ENCODE measurements around the gene STAB1. TPM values are rescaled to one million over a fixed set of nuclear protein-coding genes. Genes with fewer than 3 reads are reported as not detected.
A peak's percentile ranks its signal among the peaks of the same experiment; 100 is the strongest.

STAB1 gene
- total RNA-seq = under 1 TPM; 0.08 to 0.10 TPM

DNA sequence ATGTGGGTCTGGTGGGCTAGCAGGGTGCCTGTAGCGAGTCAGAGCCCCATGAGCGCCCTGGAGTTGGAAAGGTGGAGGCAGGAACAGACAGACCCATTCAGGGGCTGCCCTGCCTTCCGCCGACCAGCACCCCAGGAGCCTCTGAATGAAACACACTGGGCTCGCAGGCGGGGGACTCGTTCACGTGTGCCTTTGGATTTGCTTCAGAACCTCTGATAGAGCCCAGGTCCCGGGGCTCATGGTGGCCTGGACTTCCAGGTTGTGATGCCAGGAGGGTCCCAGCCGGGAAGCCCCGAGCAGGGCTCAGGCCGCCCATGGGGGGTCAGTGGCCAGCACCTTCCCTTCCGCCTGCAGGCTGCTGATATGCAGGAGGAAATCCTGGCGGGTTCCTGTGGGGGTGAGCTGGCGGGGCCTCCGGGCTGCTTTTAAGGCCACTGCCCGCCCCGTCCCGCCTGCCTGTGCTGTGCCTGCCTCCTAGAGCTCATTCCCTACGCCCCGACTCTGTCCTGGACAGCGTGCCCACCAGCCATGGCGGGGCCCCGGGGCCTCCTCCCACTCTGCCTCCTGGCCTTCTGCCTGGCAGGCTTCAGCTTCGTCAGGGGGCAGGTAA is at the start of gene STAB1:
TSS of gene STAB1 (plus strand) at position 453 of the 610 bp plus-strand sequence. CDS start at position 529, 76 bp downstream.
- Mint-ChIP-seq H3K27me3 (no peaks in the 10 kb centered on the region), H3K9me3 (no peaks in the 10 kb centered on the region), H3K4me3 (no peak within 1 kb of the TSS), H3K4me1 (peaks cover 4% of the 10 kb centered on the region), H3K36me3 (peaks cover 1% of the 10 kb centered on the region), H3K27ac (no peak within 1 kb of the TSS)
- DNase-seq = no peak

- H3K9me3 Mint-ChIP-seq = no peaks in the 10 kb centered on the region
- no peak overlapping the region for H3K4me3 Mint-ChIP-seq
- no peak overlapping the region for H3K27ac Mint-ChIP-seq
- DNase-seq = no peak
- H3K27me3 Mint-ChIP-seq = no peaks in the 10 kb centered on the region
- H3K4me1 Mint-ChIP-seq = peaks cover 6% of the 10 kb centered on the region
- no peaks in the 10 kb centered on the region for H3K36me3 Mint-ChIP-seq
These were observed 49.1 kb upstream of the STAB1 start for GRCh38 chr3:52446042-52446441.

GRCh38 chr3:52446631-52447511 is 48.3 kb upstream of the STAB1 start:
- no peak overlapping the region for H3K4me3 Mint-ChIP-seq
- H3K27me3 Mint-ChIP-seq = no peaks in the 10 kb centered on the region
- no peaks in the 10 kb centered on the region for H3K36me3 Mint-ChIP-seq
- H3K27ac Mint-ChIP-seq = no peak overlapping the region
- DNase-seq = peak; percentile 74
- no peaks in the 10 kb centered on the region for H3K9me3 Mint-ChIP-seq
- H3K4me1 Mint-ChIP-seq = peaks cover 6% of the 10 kb centered on the region

DNA sequence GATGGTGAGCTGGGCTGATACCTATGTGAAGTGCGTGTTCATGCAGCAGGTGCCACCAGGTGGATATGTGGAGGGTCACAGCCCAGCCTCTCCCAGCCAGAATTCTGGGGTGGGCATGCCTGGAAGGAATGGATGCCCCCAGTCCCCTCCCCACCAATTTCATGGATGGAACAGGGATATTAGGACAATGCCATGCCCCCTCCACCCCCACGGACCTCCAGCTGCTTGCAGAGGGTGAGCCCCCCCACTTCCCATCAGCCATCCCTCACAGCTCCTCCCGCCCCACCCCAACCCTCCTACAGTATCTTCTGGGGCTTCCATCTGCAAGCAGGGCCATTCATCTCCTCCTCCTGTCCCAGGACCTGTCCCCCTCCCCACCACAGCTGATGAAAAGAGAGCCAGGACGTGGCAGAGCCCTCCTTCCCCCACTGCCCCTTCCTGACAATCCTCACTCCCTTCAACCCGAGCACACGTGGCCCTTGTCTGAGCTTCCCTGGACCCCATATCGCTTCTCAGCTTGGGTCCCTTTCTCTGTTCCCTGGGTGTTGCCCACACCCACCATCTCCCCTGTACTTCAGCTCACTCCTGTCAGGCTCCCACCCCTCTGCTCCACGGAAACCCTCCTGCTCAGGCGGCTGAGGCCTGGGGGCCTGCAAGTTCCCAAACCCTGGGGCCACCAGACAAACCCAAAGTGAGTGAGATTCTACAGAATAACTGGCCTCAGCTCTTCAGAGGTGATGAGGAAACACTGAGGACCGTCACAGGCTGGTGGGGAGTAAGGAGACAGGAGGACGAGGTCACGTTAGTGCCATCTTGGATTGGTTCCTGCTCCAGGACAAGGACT is 47.4 kb upstream of the STAB1 start:
- Mint-ChIP-seq H3K4me1 (peaks cover 6% of the 10 kb centered on the region), H3K4me3 (no peak overlapping the region), H3K9me3 (no peaks in the 10 kb centered on the region), H3K27ac (no peak overlapping the region), H3K27me3 (no peaks in the 10 kb centered on the region), H3K36me3 (no peaks in the 10 kb centered on the region)
- no peak for DNase-seq

- Mint-ChIP-seq H3K27ac (no peak overlapping the region), H3K9me3 (no peaks in the 10 kb centered on the region), H3K4me1 (peaks cover 20% of the 10 kb centered on the region), H3K27me3 (no peaks in the 10 kb centered on the region), H3K4me3 (no peak overlapping the region), H3K36me3 (peaks cover 8% of the 10 kb centered on the region)
- DNase-seq = no peak
These were observed 44.5 kb upstream of the STAB1 start for GRCh38 chr3:52450489-52451236.

DNA sequence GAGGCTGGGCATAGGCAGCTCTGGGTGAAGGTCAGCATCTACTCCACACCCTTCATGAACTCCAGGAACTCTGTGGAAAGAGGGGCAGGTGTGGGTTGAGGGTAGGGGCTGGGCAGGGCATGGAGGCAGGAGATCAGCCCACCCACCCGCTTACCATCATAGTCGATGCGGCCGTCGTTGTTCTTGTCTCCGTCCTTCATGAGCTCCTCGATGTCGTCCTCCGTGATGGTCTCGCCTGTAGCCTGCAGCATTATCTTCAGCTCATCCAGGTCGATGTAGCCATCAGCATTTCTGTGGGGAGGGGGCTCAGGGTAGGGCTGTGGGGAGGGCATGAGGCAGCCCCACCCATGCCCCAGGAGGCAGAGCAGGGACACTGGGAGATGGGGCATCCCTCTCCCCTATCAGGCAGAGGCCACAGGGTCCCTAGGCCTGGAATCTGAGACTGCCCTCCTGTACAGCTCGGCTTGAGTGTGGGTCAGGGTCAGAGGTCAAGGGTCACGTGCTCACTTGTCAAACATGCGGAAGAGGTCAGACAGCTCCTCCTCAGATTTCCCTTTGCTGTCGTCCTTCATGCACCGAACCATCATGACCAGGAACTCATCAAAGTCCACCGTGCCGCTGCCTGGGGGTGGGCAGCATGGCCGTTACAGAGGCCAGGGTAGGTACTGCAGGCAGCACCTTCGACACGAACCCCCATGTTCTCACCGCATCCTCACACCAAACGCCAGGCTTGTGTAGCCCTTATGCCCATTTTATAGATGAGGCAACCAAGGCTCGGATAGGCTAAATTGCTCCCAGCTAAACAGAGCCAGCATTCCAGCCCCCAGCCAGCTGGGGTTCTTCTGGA is 43.7 kb upstream of the STAB1 start:
- peaks cover 8% of the 10 kb centered on the region for H3K36me3 Mint-ChIP-seq
- no peak overlapping the region for H3K4me3 Mint-ChIP-seq
- H3K9me3 Mint-ChIP-seq = no peaks in the 10 kb centered on the region
- H3K27ac Mint-ChIP-seq = no peak overlapping the region
- H3K27me3 Mint-ChIP-seq = no peaks in the 10 kb centered on the region
- DNase-seq = no peak
- H3K4me1 Mint-ChIP-seq = peaks cover 20% of the 10 kb centered on the region

GRCh38 chr3:52452126-52452525 is 43.0 kb upstream of the STAB1 start:
- no peaks in the 10 kb centered on the region for H3K27me3 Mint-ChIP-seq
- no peak overlapping the region for H3K27ac Mint-ChIP-seq
- peaks cover 9% of the 10 kb centered on the region for H3K36me3 Mint-ChIP-seq
- no peak for DNase-seq
- no peaks in the 10 kb centered on the region for H3K9me3 Mint-ChIP-seq
- H3K4me3 Mint-ChIP-seq = no peak overlapping the region
- peaks cover 24% of the 10 kb centered on the region for H3K4me1 Mint-ChIP-seq

- Mint-ChIP-seq H3K4me3 (no peak overlapping the region), H3K36me3 (peaks cover 14% of the 10 kb centered on the region), H3K4me1 (peaks cover 27% of the 10 kb centered on the region), H3K27me3 (no peaks in the 10 kb centered on the region), H3K9me3 (no peaks in the 10 kb centered on the region), H3K27ac (no peak overlapping the region)
- DNase-seq = no peak
These were observed 42.4 kb upstream of the STAB1 start for GRCh38 chr3:52452570-52453221.

DNA sequence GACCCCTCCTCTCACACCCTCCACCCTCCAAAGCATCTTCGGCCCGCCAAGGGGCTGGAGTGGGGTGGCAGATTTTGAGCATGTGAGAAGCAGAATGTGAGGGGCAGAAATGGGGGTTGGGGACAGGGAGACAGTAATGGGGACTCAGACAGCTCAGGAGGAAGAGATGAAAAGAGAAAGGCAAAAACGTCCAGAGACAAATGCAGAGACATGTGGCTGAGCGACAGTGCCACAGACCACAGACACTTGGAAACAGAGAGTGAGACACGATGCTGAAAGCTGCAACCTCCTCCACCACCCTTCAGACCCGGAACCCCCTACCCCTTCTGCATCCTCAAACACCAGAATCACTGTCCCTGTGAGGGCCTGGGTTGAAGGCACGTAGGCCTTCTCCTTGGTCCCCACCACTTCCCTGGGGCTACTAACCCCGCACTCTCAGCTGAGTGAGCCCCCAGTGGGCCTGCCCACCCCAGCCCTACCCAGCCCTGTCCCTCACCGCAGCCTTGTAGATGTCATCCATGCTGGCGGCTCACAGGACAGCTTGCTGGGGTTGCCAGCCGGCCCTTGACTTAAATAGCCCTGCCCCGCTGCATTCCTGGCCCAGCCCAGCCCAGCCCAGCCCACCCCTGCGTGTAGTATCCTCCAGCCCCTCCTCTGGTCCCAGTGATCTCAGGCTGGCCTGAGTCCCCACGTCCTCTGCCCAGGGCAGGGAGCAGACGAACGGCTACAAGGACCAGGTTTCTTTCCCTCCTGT is 41.5 kb upstream of the STAB1 start, which contains the start of gene TNNC1:
TSS of gene TNNC1 (minus strand) at position 546 of the 754 bp plus-strand sequence. CDS start at position 520, 26 bp downstream.
- H3K27me3 Mint-ChIP-seq = no peaks in the 10 kb centered on the region
- H3K27ac Mint-ChIP-seq = peak within 1 kb of the TSS; percentile 99

GRCh38 chr3:52454250-52454937 is 40.7 kb upstream of the STAB1 start:
- Mint-ChIP-seq H3K9me3 (no peaks in the 10 kb centered on the region), H3K4me1 (peaks cover 36% of the 10 kb centered on the region), H3K27me3 (no peaks in the 10 kb centered on the region), H3K36me3 (peaks cover 19% of the 10 kb centered on the region), H3K4me3 (peak overlapping the region; percentile 99), H3K27ac (peak overlapping the region; percentile 99)
- no peak for DNase-seq

More for the DNA sequence above, 41.5 kb upstream of the STAB1 start, which contains the start of gene TNNC1:
- no peaks in the 10 kb centered on the region for H3K9me3 Mint-ChIP-seq
- H3K4me3 Mint-ChIP-seq = peak within 1 kb of the TSS; percentile 99
- no peak for DNase-seq
- H3K4me1 Mint-ChIP-seq = peaks cover 33% of the 10 kb centered on the region
- H3K36me3 Mint-ChIP-seq = peaks cover 19% of the 10 kb centered on the region

GRCh38 chr3:52454938-52455282 is 40.2 kb upstream of the STAB1 start:
- H3K4me1 Mint-ChIP-seq = peaks cover 36% of the 10 kb centered on the region
- peak overlapping the region; percentile 99 for H3K4me3 Mint-ChIP-seq
- no peaks in the 10 kb centered on the region for H3K27me3 Mint-ChIP-seq
- no peaks in the 10 kb centered on the region for H3K9me3 Mint-ChIP-seq
- H3K27ac Mint-ChIP-seq = peak overlapping the region; percentile 99
- no peak for DNase-seq
- peaks cover 19% of the 10 kb centered on the region for H3K36me3 Mint-ChIP-seq

Data from activated naive CD8-positive, alpha-beta T cell treated with anti-CD3 and anti-CD28 coated beads for 36 hours (primary cell).